Right cardiac atrium (tissue), 5 donors: Measurements from ENCODE around the gene SNPH. TPM values are rescaled to one million over a fixed set of nuclear protein-coding genes. Genes with fewer than 3 reads are reported as not detected.
"Not testable (repeated sequence)": the region's sequence is repeated elsewhere in the genome, so short reads cannot be mapped to it uniquely, and the experiment has no call there.

Source experiments
- ATAC-seq, 2 donors: fragments of 200-7000 bp; cut with Tn5 transposase; one replicate each; pipeline versions ENCODE4 v1.8.0 to v1.9.1; 2020; ENCODE audit warnings: moderate library complexity in 2 of 2, mild to moderate bottlenecking in 1 of 2
- DNase-seq, 3 donors: peaks; one replicate each; pipeline ENCODE4 v3.0.0-alpha.2; 2020
- H3K27ac ChIP-seq: one replicate; pipeline ENCODE4 v1.5.1; 2013; ENCODE audit warnings: mild to moderate bottlenecking, low read length, control low read depth, moderate library complexity
- H3K27me3 ChIP-seq: one replicate; pipeline ENCODE4 v1.6.1; 2013; ENCODE audit not compliant: control insufficient read depth, insufficient read depth
- H3K4me1 ChIP-seq: one replicate; pipeline ENCODE4 v1.6.1; 2013; ENCODE audit warnings: low read length; ENCODE audit not compliant: control insufficient read depth, insufficient read depth
- H3K4me3 ChIP-seq: one replicate; pipeline ENCODE4 v1.5.1; 2013; ENCODE audit warnings: low read length, control low read depth
- H3K9me3 ChIP-seq: one replicate; pipeline ENCODE4 v1.6.1; 2013; ENCODE audit warnings: low read length; ENCODE audit not compliant: control insufficient read depth
- WGBS: extraction: QIAGEN DNeasy Blood & Tissue Kit; methylation state at CpG from one replicate; pipeline ENCODE4 v1.1.7; 2013; 5-methylcytosine and 5-hydroxymethylcytosine counted together
- intact Hi-C, 4 donors: fragments of 100-400 bp; cut with DNase I; formaldehyde crosslinking; loops; one replicate each; pipeline versions ENCODE4 v1.11.0 to v1.14.0; 2022 to 2023
- polyA plus RNA-seq: library from polyadenylated mRNA; stranded (reverse); fragments of 200-250 nt; gene quantifications from one replicate; pipeline ENCODE4 v1.2.3, GENCODE V29; 2013
- total RNA-seq, 4 donors: library from RNA; stranded (reverse); fragmentation: NEBNext Ultra II Directional; extraction: Animal tissue kit (Norgen Biotek cat#: 25700); gene quantifications; one replicate each; pipeline ENCODE4 v1.2.1, GENCODE V29; 2021
- donor health status: healthy with polysubstance abuse.
- donor health status: DM: no; HTN: yes; CAD: no.
- donor health status: DM: no; HTN: no; CAD: no.
- donor health status: DM: no; HTN: yes; CAD: no; lungs with severe emphysema.
- donor health status: DM: yes; HTN: yes; CAD: no.

The SNPH gene
- total and polyA plus RNA-seq, 5 donors, result 4.8 to 6.8 (median 5.2) TPM

- H3K4me1 ChIP-seq, result peaks cover 14% of the 10 kb centered on the region
Observed at GRCh38 chr20:1335961-1336698, 70.0 kb downstream of the SNPH start.

GRCh38 chr20:1336699-1337367 lies 70.7 kb downstream of the SNPH start:
- DNase-seq (peak; percentile 87 to 93 (median 93)), ATAC-seq (peak; percentile 92 to 97)
- intact Hi-C loops, result loop anchor here in 1 of 4 donors (5.0 kb wide), 1 partner anchor 35 kb away; no protein-coding TSS in a partner anchor
- WGBS, result 23% methylated on average over 14 of the region's 14 CpGs
- H3K27ac ChIP-seq, result peak overlapping the region; percentile 66
- H3K9me3 ChIP-seq, result no peaks in the 10 kb centered on the region
- no peak overlapping the region for H3K4me3 ChIP-seq
- H3K4me1 ChIP-seq, result peaks cover 15% of the 10 kb centered on the region
- H3K27me3 ChIP-seq, result no peaks in the 10 kb centered on the region

More at GRCh38 chr20:1335961-1336698, 70.0 kb downstream of the SNPH start:
- peak overlapping the region; percentile 66 for H3K27ac ChIP-seq
- intact Hi-C loops, result loop anchor here in 1 of 4 donors (5.0 kb wide), 1 partner anchor 36 kb away; no protein-coding TSS in a partner anchor
- no peaks in the 10 kb centered on the region for H3K27me3 ChIP-seq
- DNase-seq (no peak), ATAC-seq (peak in 1 of 2 donors; percentile 10)
- WGBS, result 62% methylated on average over 6 of the region's 6 CpGs
- H3K4me3 ChIP-seq, result no peak overlapping the region
- H3K9me3 ChIP-seq, result no peaks in the 10 kb centered on the region

- intact Hi-C loops, result loop anchor here in 1 of 4 donors (5.0 kb wide), 1 partner anchor 35 kb away; no protein-coding TSS in a partner anchor
- no peak overlapping the region for H3K4me3 ChIP-seq
- no peaks in the 10 kb centered on the region for H3K9me3 ChIP-seq
- H3K27me3 ChIP-seq, result no peaks in the 10 kb centered on the region
- H3K27ac ChIP-seq, result peak overlapping the region; percentile 44
- WGBS, result 45% methylated on average over 5 of the region's 5 CpGs
- ATAC-seq (no peak), DNase-seq (no peak)
- H3K4me1 ChIP-seq, result peaks cover 15% of the 10 kb centered on the region
Observed at GRCh38 chr20:1337441-1337840, 71.3 kb downstream of the SNPH start.

GRCh38 chr20:1338096-1338495 lies 72.0 kb downstream of the SNPH start:
- H3K4me3 ChIP-seq, result no peak overlapping the region
- DNase-seq (no peak), ATAC-seq (no peak)
- H3K27ac ChIP-seq, result peak overlapping the region; percentile 6
- peaks cover 15% of the 10 kb centered on the region for H3K4me1 ChIP-seq
- intact Hi-C loops, result loop anchor here in 1 of 4 donors (5.0 kb wide), 1 partner anchor 34 kb away; no protein-coding TSS in a partner anchor
- H3K27me3 ChIP-seq, result no peaks in the 10 kb centered on the region
- H3K9me3 ChIP-seq, result no peaks in the 10 kb centered on the region
- WGBS, result 99% methylated on average over 5 of the region's 5 CpGs

GRCh38 chr20:1338801-1339200 lies 72.7 kb downstream of the SNPH start:
- DNase-seq (no peak), ATAC-seq (no peak)
- 83% methylated on average over 4 of the region's 4 CpGs for WGBS
- no peaks in the 10 kb centered on the region for H3K9me3 ChIP-seq
- no peaks in the 10 kb centered on the region for H3K27me3 ChIP-seq
- H3K4me1 ChIP-seq, result peaks cover 15% of the 10 kb centered on the region
- H3K27ac ChIP-seq, result no peak overlapping the region
- intact Hi-C loops, result loop anchor here in 1 of 4 donors (5.0 kb wide), 1 partner anchor 34 kb away; no protein-coding TSS in a partner anchor
- H3K4me3 ChIP-seq, result no peak overlapping the region

GRCh38 chr20:1341561-1342265 lies 75.6 kb downstream of the SNPH start:
- intact Hi-C loops, result no loop called here
- WGBS, result 79% methylated on average over 5 of the region's 5 CpGs
- ATAC-seq (no peak), DNase-seq (no peak)
- Histone ChIP-seq H3K9me3 (no peaks in the 10 kb centered on the region), H3K4me1 (peaks cover 13% of the 10 kb centered on the region), H3K27me3 (no peaks in the 10 kb centered on the region), H3K27ac (no peak overlapping the region), H3K4me3 (no peak overlapping the region)

- H3K27me3 ChIP-seq, intact Hi-C loops, ATAC-seq, DNase-seq, H3K9me3 ChIP-seq, H3K27ac ChIP-seq, H3K4me1 ChIP-seq, H3K4me3 ChIP-seq: not testable (repeated sequence)
- WGBS, result 88% methylated on average over 8 of the region's 8 CpGs
Observed at GRCh38 chr20:1343446-1344124, 77.5 kb downstream of the SNPH start.

GRCh38 chr20:1345030-1345755 lies 79.1 kb downstream of the SNPH start:
- WGBS, result 82% methylated on average over 4 of the region's 4 CpGs
- Histone ChIP-seq H3K4me1 (peaks cover 2% of the 10 kb centered on the region), H3K27me3 (no peaks in the 10 kb centered on the region), H3K4me3 (no peak overlapping the region), H3K9me3 (no peaks in the 10 kb centered on the region), H3K27ac (no peak overlapping the region)
- DNase-seq (no peak), ATAC-seq (no peak)
- intact Hi-C loops, result no loop called here

GRCh38 chr20:1345756-1346093 lies 79.6 kb downstream of the SNPH start:
- intact Hi-C loops, result no loop called here
- Histone ChIP-seq H3K27me3 (no peaks in the 10 kb centered on the region), H3K27ac (no peak overlapping the region), H3K9me3 (no peaks in the 10 kb centered on the region), H3K4me1 (peaks cover 2% of the 10 kb centered on the region), H3K4me3 (no peak overlapping the region)
- ATAC-seq (no peak), DNase-seq (no peak)
- whole genome bisulfite sequencing, result 94% methylated on average over 1 of the region's 1 CpG

- intact Hi-C loops, result no loop called here
- no peak overlapping the region for H3K27ac ChIP-seq
- H3K9me3 ChIP-seq, result no peaks in the 10 kb centered on the region
- no peak overlapping the region for H3K4me3 ChIP-seq
- H3K27me3 ChIP-seq, result no peaks in the 10 kb centered on the region
- ATAC-seq (no peak), DNase-seq (no peak)
- 89% methylated on average over 2 of the region's 2 CpGs for WGBS
- peaks cover 2% of the 10 kb centered on the region for H3K4me1 ChIP-seq
Observed at GRCh38 chr20:1346315-1346969, 80.3 kb downstream of the SNPH start.
